Right forelimb (tissue), 1 donor: ENCODE measurements around the gene CIAO3.
"Not testable (repeated sequence)": the region's sequence is repeated elsewhere in the genome, so short reads cannot be mapped to it uniquely, and the experiment has no call there.

Experiments used
- DNase-seq: peaks from one replicate; pipeline ENCODE4 v3.0.0-alpha.2; 2018

CIAO3 gene

GRCh38 chr16:759110-759910, 18.5 kb upstream of the CIAO3 start:
- no peak for DNase-seq

GRCh38 chr16:756428-756827, 15.6 kb upstream of the CIAO3 start:
- DNase-seq: no peak

GRCh38 chr16:754656-755055, 13.9 kb upstream of the CIAO3 start:
- no peak for DNase-seq

DNA sequence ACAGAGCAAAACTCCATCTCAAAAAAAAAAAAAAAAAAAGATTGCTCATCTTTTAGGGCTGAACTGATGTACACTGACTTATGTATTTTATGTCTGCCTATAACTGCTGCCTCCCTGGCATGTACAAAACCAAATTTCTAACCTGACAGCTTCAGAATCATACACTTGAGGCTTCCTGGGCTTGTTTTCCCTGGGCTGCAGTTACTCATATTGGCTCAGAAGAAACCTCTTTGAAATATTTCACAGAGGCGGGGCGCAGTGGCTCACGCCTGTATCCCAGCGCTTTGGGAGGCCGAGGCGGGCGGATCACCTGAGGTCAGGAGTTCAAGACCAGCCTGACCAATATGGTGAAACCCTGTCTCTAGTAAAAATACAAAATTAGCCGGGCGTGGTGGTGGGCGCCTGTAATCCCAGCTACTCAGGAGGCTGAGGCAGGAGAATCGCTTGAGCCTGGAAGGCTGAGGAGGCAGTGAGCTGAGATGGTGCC, 13.4 kb upstream of the CIAO3 start:
- not testable (repeated sequence) for DNase-seq

DNA sequence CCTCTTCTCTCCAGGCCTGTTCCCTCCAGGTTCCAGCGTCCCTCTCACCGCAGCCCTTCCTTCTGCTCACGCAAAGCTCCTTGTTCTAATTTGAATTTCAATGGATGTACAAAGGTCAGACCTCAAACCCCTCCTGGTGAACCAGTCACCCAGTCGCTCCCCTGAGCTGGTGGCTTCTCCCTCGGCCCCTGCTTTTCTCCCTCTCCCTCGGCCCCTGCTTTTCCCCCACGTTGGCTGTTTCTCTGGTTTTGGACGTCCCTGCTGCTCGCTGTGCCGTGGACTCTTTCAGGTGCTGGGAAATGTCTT, 11.2 kb upstream of the CIAO3 start:
- DNase-seq: no peak

GRCh38 chr16:751152-752006, 10.6 kb upstream of the CIAO3 start:
- DNase-seq: no peak

- no peak for DNase-seq
These were observed 9.7 kb upstream of the CIAO3 start for GRCh38 chr16:750485-750884.

DNA sequence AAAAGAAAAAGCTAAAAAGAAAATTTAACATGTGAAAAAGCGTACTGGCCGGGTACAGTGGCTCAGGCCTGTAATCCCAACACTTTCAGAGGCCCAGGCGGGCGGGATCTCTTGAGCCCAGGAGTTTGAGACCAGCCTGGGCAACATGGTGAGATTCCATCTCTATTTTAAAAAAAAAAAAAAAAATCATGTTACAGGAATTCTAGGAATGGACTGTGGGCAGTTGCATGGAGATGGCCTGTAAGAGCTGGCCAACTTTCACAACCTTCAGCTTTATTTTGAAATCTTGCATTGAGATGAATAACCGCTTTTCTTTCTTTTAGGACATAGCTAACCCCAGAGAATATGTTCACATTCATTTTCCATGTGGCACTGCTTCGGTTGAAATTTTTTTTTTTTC, 8.2 kb upstream of the CIAO3 start:
- no peak for DNase-seq

GRCh38 chr16:747978-748746, 7.4 kb upstream of the CIAO3 start:
- DNase-seq: no peak

- no peak for DNase-seq
These were observed 5.8 kb upstream of the CIAO3 start for GRCh38 chr16:746637-747036.

- DNase-seq: no peak
These were observed 4.9 kb upstream of the CIAO3 start for GRCh38 chr16:745739-746138.

GRCh38 chr16:743794-744500, 3.1 kb upstream of the CIAO3 start:
- no peak for DNase-seq

GRCh38 chr16:742894-743293, 2.1 kb upstream of the CIAO3 start:
- not testable (repeated sequence) for DNase-seq

DNA sequence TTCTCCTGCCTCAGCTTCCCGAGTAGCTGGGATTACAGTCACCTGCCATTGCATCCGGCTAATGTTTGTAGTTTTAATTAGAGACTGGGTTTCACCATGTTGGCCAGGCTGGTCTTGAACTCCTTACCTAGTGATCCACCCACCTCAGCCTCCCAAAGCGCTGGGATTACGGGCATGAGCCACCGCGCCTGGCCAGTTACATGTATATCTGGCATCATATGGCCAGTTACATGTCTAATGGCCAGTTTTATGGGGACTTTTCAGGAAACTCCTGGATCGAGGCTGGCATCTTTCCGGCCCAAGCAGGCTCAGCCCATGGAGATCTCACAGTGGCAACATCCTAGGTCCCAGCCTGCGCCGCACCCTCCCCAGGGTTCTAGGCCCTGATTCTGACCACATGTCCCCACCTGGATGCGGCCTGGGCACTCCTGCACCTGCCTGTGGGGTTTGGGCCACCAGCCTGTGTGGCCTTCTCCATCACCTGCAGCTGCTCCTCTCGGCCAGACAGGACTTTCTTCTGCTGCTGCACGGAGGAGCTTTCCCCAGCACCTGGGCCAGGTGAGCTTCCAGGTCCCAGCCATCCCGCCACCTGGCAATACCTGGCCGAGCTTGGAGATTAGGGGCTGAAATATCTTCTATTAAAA, 1.3 kb upstream of the CIAO3 start:
- DNase-seq: no peak

- no peak for DNase-seq
These were observed 386 bp downstream of the CIAO3 start for GRCh38 chr16:740459-740763.

DNA sequence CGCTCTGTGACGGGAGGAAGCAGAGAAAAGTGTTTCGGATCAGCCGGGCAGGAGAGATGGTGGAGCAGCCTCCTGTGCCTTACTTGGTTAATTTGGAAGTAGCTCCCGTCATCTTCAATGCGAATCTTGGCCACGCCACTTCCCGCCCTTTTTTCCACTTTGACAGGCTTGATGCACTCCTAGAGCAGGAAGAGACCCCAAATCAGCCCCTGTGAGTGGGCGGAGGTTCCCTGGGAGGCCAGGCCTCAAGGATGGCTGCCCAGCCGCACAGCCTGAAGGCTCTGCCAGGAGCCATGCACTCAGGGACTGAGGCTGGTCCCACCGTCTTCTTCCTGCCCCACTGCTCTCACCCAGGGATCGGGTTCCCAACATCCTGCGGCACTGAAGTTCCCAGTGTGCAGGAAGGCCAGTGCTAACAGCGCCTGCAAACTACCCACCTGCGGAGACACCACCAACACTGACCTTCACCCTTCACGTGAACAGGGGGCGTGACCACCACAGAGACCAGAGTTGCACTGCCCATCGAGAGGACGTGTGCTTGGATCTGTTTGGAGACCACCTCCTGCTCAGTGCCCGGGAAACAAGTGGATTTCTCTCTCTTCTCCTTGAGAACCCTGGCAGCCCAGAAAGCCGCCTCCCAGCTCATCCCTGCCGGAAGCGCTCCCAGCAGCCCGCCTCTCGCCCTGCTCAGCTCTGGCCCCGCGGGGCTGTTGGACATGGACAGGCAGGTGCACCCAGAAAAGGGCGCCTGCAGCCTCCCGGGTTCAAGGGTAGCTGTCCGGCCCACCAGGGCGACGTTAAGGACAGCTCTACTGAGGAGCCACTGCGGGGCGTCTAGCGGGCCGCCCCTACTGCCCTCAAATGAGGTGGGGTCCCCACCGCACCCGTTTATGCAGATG, 988 bp downstream of the CIAO3 start:
- no peak for DNase-seq

DNA sequence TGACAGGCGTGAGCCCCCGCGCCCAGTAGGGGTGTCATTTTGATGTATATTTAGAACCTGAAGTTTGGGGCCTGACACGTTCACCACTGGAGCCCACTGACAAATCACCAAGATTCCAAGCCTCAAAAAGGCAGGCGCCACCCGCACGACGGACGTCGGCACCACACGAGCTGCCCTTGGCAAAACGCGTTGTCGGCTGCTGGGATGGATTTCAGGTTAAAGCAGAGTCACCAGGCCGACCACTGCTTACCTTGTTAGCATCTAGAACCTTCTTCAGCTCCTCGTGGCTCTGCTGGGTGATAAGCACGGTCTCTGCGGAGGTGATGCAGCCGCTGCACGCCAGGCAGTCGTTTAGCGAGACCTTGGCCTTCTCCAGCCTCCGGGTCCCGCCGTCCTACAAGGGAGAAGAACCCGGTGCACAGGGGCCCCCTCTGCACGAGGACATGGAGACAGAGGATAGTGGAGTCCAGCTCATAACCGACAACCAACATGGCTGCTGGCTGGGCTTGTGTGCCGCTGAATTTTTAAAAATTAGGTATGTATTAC, 3.8 kb downstream of the CIAO3 start:
- no peak for DNase-seq

- no peak for DNase-seq
These were observed 4.8 kb downstream of the CIAO3 start for GRCh38 chr16:735982-736453.

DNA sequence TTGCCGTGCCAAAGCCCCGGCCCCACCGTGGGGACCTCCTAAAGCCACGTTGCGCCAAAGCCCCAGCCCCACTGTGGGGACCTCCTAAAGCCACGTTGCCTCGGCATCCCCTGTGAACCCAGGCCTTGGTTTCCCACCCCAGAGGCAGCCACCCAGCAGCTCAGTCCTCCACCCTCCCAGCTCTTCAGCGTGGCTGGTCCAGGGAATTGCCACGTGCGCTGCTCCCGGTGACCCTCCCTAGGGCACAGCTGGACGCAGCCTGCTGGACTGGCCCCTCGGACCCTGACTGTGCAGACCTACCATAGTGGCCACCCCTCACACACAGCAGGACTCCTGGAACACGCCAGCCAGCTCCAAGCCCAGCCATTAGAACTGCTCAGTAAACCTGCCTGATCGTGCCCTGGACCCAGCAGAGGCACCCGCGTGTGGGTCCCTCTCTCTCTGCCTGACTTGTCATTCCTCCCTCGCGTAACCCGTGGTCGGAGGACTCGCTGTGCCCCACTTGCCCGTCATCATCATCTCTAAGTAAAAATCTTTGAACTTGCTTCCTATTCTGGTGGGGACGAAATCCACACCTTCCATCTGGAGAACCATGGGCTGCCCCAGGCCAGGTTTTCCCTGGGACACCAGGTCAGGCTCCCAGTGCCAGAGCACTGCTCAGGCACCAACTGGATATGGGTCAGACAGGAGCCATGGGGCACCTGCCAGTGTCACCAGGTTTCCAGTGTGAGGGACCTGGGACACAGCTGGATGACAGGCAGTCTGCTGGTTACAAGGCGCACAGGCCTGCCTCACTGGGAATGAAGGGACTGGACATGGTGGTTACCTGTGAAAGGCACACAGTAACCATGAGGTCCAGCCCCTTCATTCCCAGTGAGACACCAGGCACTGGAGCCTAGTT, 5.6 kb downstream of the CIAO3 start:
- no peak for DNase-seq
